ENCODE results near the gene GCA. TPM values are rescaled to one million over a fixed set of nuclear protein-coding genes. Genes with fewer than 3 reads are reported as not detected.

Gene GCA
- polyA plus RNA-seq, 1 donor from 2014 or later, result 45.3 TPM

GRCh38 chr2:162308747-162309503 is 35.0 kb upstream of the GCA start:
- Histone ChIP-seq H4K20me1 (ENCODE audit: insufficient read depth) (no peaks in the 10 kb centered on the region), H3K9ac (ENCODE audit: low read length) (no peak overlapping the region), H3K36me3 (ENCODE audit: insufficient read depth, low read length) (no peaks in the 10 kb centered on the region), H3F3A (ENCODE audit: insufficient read depth, low read length, poor library complexity, severe bottlenecking) (no peaks in the 10 kb centered on the region), H3K9me2 (ENCODE audit: insufficient read depth, low read length) (no peaks in the 10 kb centered on the region), H3K27me3 (ENCODE audit: insufficient read depth, low read depth, low read length) (no peaks in the 10 kb centered on the region), H3K27ac (ENCODE audit: low read length) (no peak overlapping the region), H3K9me3 (ENCODE audit: low read length) (no peaks in the 10 kb centered on the region), H3K79me2 (replicated peaks; ENCODE audit: insufficient read depth, low read length) (no peaks in the 10 kb centered on the region), H2AFZ (ENCODE audit: low read depth, low read length) (no peak overlapping the region), H3K4me2 (ENCODE audit: low read length) (no peak overlapping the region), H3K4me3 (ENCODE audit: low read length) (no peak overlapping the region)
- TF ChIP-seq EP300 (conservative IDR thresholded peaks at IDR 0.05; ENCODE audit: poor library complexity, severe bottlenecking) (no peak), EZH2 (IDR thresholded peaks at IDR 0.05; ENCODE audit: borderline replicate concordance, insufficient read depth, low read length, poor library complexity, severe bottlenecking) (no peak), CTCF (IDR thresholded peaks at IDR 0.05; ENCODE audit: poor library complexity, severe bottlenecking) (no peak), RAD21 (conservative IDR thresholded peaks at IDR 0.05) (no peak), POLR2AphosphoS5 (IDR thresholded peaks at IDR 0.05) (no peak), SMC3 (conservative IDR thresholded peaks at IDR 0.05; ENCODE audit: poor library complexity) (no peak), TAF1 (IDR thresholded peaks at IDR 0.05; ENCODE audit: low read depth) (no peak), MXI1 (conservative IDR thresholded peaks at IDR 0.05; ENCODE audit: poor library complexity, severe bottlenecking) (no peak), REST (IDR thresholded peaks at IDR 0.05; ENCODE audit: borderline replicate concordance) (no peak)

- Histone ChIP-seq H2AFZ (ENCODE audit: low read depth, low read length) (no peak overlapping the region), H4K20me1 (ENCODE audit: insufficient read depth) (no peaks in the 10 kb centered on the region), H3K9me2 (ENCODE audit: insufficient read depth, low read length) (no peaks in the 10 kb centered on the region), H3K27ac (ENCODE audit: low read length) (no peak overlapping the region), H3F3A (ENCODE audit: insufficient read depth, low read length, poor library complexity, severe bottlenecking) (no peaks in the 10 kb centered on the region), H3K4me3 (ENCODE audit: low read length) (no peak overlapping the region), H3K9me3 (ENCODE audit: low read length) (no peaks in the 10 kb centered on the region), H3K36me3 (ENCODE audit: insufficient read depth, low read length) (no peaks in the 10 kb centered on the region), H3K79me2 (replicated peaks; ENCODE audit: insufficient read depth, low read length) (no peaks in the 10 kb centered on the region), H3K4me2 (ENCODE audit: low read length) (no peak overlapping the region), H3K9ac (ENCODE audit: low read length) (no peak overlapping the region), H3K27me3 (ENCODE audit: insufficient read depth, low read depth, low read length) (no peaks in the 10 kb centered on the region)
- no peak for TF ChIP-seq EZH2 (IDR thresholded peaks at IDR 0.05; ENCODE audit: borderline replicate concordance, insufficient read depth, low read length, poor library complexity, severe bottlenecking)
- TF ChIP-seq POLR2AphosphoS5 (IDR thresholded peaks at IDR 0.05), result no peak
- no peak for TF ChIP-seq EP300 (conservative IDR thresholded peaks at IDR 0.05; ENCODE audit: poor library complexity, severe bottlenecking)
- no peak for TF ChIP-seq MXI1 (conservative IDR thresholded peaks at IDR 0.05; ENCODE audit: poor library complexity, severe bottlenecking)
- no peak for TF ChIP-seq TAF1 (IDR thresholded peaks at IDR 0.05; ENCODE audit: low read depth)
- TF ChIP-seq REST (IDR thresholded peaks at IDR 0.05; ENCODE audit: borderline replicate concordance), result no peak
- no peak for TF ChIP-seq RAD21 (conservative IDR thresholded peaks at IDR 0.05)
- TF ChIP-seq SMC3 (conservative IDR thresholded peaks at IDR 0.05; ENCODE audit: poor library complexity), result no peak
- TF ChIP-seq CTCF (IDR thresholded peaks at IDR 0.05; ENCODE audit: poor library complexity, severe bottlenecking), result no peak
These were observed 31.1 kb upstream of the GCA start for GRCh38 chr2:162312853-162313252.
